Upper lobe of left lung (tissue), 6 donors: ENCODE results near the gene SPINDOC. TPM values are rescaled to one million over a fixed set of nuclear protein-coding genes. Genes with fewer than 3 reads are reported as not detected.

Source experiments
- ATAC-seq, 2 donors: fragments of 200-7000 bp; cut with Tn5 transposase; one replicate each; pipeline ENCODE4 v1.9.1; 2022; ENCODE audit warnings: mild to moderate bottlenecking in 2 of 2, moderate library complexity in 2 of 2; ENCODE audit not compliant: low FRiP score in 2 of 2
- DNase-seq, 2 donors: peaks; one replicate each; pipeline ENCODE4 v3.0.0-alpha.2; 2019 to 2020
- H3K27ac ChIP-seq, 4 donors: fragments of 200-600 bp; sonication (generic); one replicate each; pipeline ENCODE4 v1.5.1; 2016 to 2019
- H3K27me3 ChIP-seq, 4 donors: fragments of 200-600 bp; sonication (generic); one replicate each; pipeline ENCODE4 v1.5.1; 2017 to 2019
- H3K36me3 ChIP-seq, 4 donors: fragments of 200-600 bp; sonication (generic); one replicate each; pipeline ENCODE4 v1.5.1; 2016 to 2019
- H3K4me1 ChIP-seq, 4 donors: fragments of 200-600 bp; sonication (generic); one replicate each; pipeline ENCODE4 v1.5.1; 2018 to 2019
- H3K4me3 ChIP-seq, 4 donors: fragments of 200-600 bp; sonication (generic); one replicate each; pipeline ENCODE4 v1.5.1; 2017 to 2019; ENCODE audit warnings: mild to moderate bottlenecking in 2 of 4, moderate library complexity in 1 of 4
- H3K9me3 ChIP-seq, 4 donors: fragments of 200-600 bp; sonication (generic); one replicate each; pipeline ENCODE4 v1.5.1; 2018 to 2019
- EP300 ChIP-seq, 4 donors: sonication (generic); formaldehyde crosslinking; IDR thresholded peaks; one replicate each; pipeline ENCODE4 v1.5.1; 2017; ENCODE audit warnings: antibody characterized with exemption in 4 of 4, control low read depth in 2 of 4
- POLR2A ChIP-seq, 4 donors: fragments of 450-650 bp; IDR thresholded peaks; one replicate each; pipeline ENCODE4 v1.5.1; 2016 to 2017; ENCODE audit warnings: antibody characterized with exemption in 4 of 4, mild to moderate bottlenecking in 2 of 4
- POLR2AphosphoS5 ChIP-seq, 2 donors: sonication (generic); formaldehyde crosslinking; IDR thresholded peaks; one replicate each; pipeline ENCODE4 v1.5.1; 2017; ENCODE audit warnings: antibody characterized with exemption in 2 of 2
- WGBS, 2 donors: methylation state at CpG; one replicate each; pipeline ENCODE4 v1.1.5; 2017 to 2018; 5-methylcytosine and 5-hydroxymethylcytosine counted together
- total RNA-seq, 6 donors: library from RNA; depleted of rRNA in 4 of 6; stranded (reverse); fragments of >200 nt in 4 of 6; gene quantifications; one replicate each; pipeline versions ENCODE4 v1.1.0 to v1.2.1, GENCODE V29; 2016 to 2021
- TF ChIP-seq, protein P1 (sequence below), 6 experiments: fragments of 450-650 bp in 4 of 6; fragments of 200-600 bp in 2 of 6; sonication (generic) in 2 of 6; IDR thresholded peaks; one replicate each; pipeline ENCODE4 v1.5.1; 2016 to 2019; ENCODE audit warnings: antibody characterized with exemption in 6 of 6
- donor health status: DM: no; HTN: no; CAD: no; lungs with moderate emphysema.
- donor health status: DM: no; HTN: yes; CAD: no; lungs with severe emphysema.

Gene SPINDOC
- total RNA-seq, 6 donors from 2014 or later, result 9.0 to 22.5 (median 16.3) TPM

DNA sequence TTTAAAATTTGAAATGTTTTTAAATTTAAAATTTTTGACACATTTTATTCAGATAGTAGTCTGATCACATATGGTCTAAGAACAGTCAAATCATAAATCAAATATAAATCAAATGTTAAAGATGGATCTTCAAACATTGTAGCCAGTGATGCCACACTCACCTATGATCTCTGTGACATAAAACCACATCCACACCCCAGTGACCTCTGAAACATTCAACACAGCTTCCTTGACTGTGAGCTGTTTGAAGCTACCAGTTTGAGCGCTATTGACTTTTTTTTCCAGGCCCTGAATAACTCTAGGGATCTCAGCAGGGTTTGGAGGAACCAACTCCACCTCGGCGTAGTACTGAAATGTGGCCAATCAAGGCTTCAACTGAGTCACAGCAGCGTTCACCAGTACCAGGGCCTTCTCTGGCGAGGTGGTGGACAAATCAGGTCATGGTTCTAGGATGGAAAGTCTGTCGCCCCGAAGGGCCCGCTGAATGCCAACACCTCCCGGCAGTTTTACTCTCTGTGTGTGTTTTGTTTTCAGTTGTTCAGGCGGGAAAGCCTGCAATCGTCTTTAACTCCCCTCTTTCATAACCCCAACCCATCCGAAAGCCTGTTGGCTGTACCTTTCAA, 21.4 kb downstream of the SPINDOC start:
- H3K4me1 ChIP-seq, result peaks cover 12 to 15% (median 13%) of the 10 kb centered on the region in 4 donors
- H3K4me3 ChIP-seq, result no peak overlapping the region
- DNase-seq, result no peak
- no peaks in the 10 kb centered on the region for H3K27me3 ChIP-seq
- ATAC-seq, result no peak
- H3K36me3 ChIP-seq, result no peaks in the 10 kb centered on the region
- no peaks in the 10 kb centered on the region for H3K9me3 ChIP-seq
- no peak overlapping the region for H3K27ac ChIP-seq
- TF ChIP-seq POLR2AphosphoS5 (IDR thresholded peaks at IDR 0.05) (no peak), EP300 (IDR thresholded peaks at IDR 0.05) (no peak), POLR2A (IDR thresholded peaks at IDR 0.05) (no peak)
- TF ChIP-seq, protein P1, sequence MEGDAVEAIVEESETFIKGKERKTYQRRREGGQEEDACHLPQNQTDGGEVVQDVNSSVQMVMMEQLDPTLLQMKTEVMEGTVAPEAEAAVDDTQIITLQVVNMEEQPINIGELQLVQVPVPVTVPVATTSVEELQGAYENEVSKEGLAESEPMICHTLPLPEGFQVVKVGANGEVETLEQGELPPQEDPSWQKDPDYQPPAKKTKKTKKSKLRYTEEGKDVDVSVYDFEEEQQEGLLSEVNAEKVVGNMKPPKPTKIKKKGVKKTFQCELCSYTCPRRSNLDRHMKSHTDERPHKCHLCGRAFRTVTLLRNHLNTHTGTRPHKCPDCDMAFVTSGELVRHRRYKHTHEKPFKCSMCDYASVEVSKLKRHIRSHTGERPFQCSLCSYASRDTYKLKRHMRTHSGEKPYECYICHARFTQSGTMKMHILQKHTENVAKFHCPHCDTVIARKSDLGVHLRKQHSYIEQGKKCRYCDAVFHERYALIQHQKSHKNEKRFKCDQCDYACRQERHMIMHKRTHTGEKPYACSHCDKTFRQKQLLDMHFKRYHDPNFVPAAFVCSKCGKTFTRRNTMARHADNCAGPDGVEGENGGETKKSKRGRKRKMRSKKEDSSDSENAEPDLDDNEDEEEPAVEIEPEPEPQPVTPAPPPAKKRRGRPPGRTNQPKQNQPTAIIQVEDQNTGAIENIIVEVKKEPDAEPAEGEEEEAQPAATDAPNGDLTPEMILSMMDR (IDR thresholded peaks at IDR 0.05), result no peak
- WGBS, 2 donors, result 91 to 93% methylated on average over 10 to 12 of the region's 12 CpGs

DNA sequence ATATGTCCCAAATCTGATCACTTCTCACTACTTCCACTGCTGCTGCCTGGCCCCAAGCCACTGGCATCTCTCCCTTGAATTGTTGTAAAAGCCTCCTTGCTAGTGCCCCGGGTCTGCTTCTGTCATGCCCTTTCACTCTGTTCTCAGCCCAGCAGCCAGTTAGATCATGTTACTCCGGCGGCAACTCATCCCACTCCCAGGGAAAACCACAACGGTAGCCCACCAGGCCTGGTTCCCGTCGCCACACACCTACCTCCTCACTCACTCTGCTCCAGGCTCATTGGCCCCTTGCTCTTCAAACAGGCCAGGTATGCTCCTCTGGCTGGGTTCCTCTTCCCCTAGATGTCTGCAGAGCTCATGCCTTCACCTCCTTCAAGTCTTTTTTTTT, 21.9 kb downstream of the SPINDOC start:
- no peaks in the 10 kb centered on the region for H3K27me3 ChIP-seq
- no peak overlapping the region for H3K27ac ChIP-seq
- no peaks in the 10 kb centered on the region for H3K9me3 ChIP-seq
- DNase-seq (no peak), ATAC-seq (no peak)
- H3K4me1 ChIP-seq, result peaks cover 12 to 19% (median 14%) of the 10 kb centered on the region in 4 donors
- no peak for TF ChIP-seq POLR2A (IDR thresholded peaks at IDR 0.05)
- TF ChIP-seq, protein P1 (IDR thresholded peaks at IDR 0.05), result no peak
- no peak for TF ChIP-seq EP300 (IDR thresholded peaks at IDR 0.05)
- no peak for TF ChIP-seq POLR2AphosphoS5 (IDR thresholded peaks at IDR 0.05)
- WGBS, 2 donors, result 75 to 78% methylated on average over 6 of the region's 6 CpGs
- no peak overlapping the region for H3K4me3 ChIP-seq
- no peaks in the 10 kb centered on the region for H3K36me3 ChIP-seq

DNA sequence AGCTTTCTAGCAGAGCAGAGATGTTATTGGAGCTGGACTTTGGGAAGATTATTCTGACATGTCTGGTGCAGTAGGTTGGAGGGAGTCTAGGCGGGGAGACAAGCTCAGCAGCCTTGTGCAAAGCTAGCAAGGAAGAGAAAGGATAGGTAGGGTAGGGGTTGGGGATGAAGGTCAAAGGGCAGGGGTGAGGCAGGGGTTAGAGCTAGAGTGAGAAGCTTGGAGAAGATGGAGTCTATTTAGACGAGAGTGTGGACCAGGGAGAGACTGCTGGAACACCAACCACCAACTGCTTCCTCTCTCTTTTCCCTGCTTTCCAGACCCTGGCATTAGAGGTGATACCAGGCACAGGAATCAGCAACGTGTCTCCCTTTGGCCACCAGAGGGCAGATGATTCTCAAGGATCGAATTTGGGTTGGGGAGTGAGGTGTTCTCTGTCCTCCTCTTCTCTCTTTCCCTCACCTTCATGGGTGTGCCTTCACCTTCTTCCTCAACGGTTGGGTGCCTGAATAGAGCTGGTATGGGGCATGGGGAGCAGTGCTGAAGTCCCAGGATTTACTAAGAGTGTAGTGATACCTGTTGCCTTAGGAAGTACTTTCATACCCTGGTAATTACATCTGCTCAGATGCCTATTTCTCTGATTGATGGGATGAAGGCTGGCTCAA, 23.9 kb downstream of the SPINDOC start:
- Histone ChIP-seq H3K27ac (peak overlapping the region; percentile 86 to 98 (median 90)), H3K4me3 (no peak overlapping the region), H3K36me3 (peaks cover 0 to 1% (median 0%) of the 10 kb centered on the region in 4 donors), H3K4me1 (peaks cover 27 to 39% (median 34%) of the 10 kb centered on the region in 4 donors), H3K27me3 (no peaks in the 10 kb centered on the region), H3K9me3 (no peaks in the 10 kb centered on the region)
- 15 to 18% methylated on average over 5 of the region's 5 CpGs for WGBS, 2 donors
- DNase-seq (peak in 1 of 2 donors; percentile 77), ATAC-seq (peak; percentile 56 to 57)
- TF ChIP-seq POLR2A (IDR thresholded peaks at IDR 0.05), result no peak
- TF ChIP-seq POLR2AphosphoS5 (IDR thresholded peaks at IDR 0.05), result no peak
- no peak for TF ChIP-seq EP300 (IDR thresholded peaks at IDR 0.05)
- TF ChIP-seq, protein P1 (IDR thresholded peaks at IDR 0.05), result peak; percentile 83 to 93 (median 90)

DNA sequence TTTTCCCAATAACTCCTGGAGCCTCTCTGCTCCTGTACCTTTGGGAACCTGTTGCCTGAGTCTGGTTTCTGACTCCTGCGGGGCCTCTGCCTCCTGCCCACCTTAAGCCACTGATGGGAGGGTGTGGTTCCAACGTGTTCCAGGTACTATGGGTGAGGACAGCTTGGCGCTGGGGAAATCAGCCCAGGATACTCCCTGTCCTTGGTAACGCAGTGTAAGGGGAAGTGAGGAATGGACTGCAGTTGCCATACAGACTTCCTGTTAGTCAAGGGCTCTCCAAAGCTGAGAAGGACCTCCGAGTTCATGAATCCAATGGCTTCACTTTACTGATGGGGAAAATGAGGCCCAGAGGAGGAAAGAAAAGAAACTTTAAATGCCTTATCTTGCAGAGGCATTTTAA, 24.5 kb downstream of the SPINDOC start:
- peaks cover 0 to 7% (median 0%) of the 10 kb centered on the region in 4 donors for H3K36me3 ChIP-seq
- DNase-seq (peak in 1 of 2 donors; percentile 77), ATAC-seq (peak; percentile 24 to 41)
- peak overlapping the region in 1 of 4 donors; percentile 90 for H3K4me3 ChIP-seq
- no peaks in the 10 kb centered on the region for H3K27me3 ChIP-seq
- H3K9me3 ChIP-seq, result no peaks in the 10 kb centered on the region
- WGBS, 2 donors, result 12 to 19% methylated on average over 4 to 5 of the region's 5 CpGs
- H3K4me1 ChIP-seq, result peaks cover 33 to 45% (median 39%) of the 10 kb centered on the region in 4 donors
- peak overlapping the region; percentile 86 to 98 (median 90) for H3K27ac ChIP-seq
- no peak for TF ChIP-seq EP300 (IDR thresholded peaks at IDR 0.05)
- TF ChIP-seq, protein P1 (IDR thresholded peaks at IDR 0.05), result no peak
- no peak for TF ChIP-seq POLR2A (IDR thresholded peaks at IDR 0.05)
- no peak for TF ChIP-seq POLR2AphosphoS5 (IDR thresholded peaks at IDR 0.05)
